H1 (cell line): ENCODE measurements around the gene PTPN5.

Experiments used
- CTCF ChIP-seq, 3 experiments: IDR thresholded peaks; 1 replicate in 2 of 3; 2 replicates in 1 of 3; pipeline versions ENCODE4 v1.5.1 to v1.6.1; 2011; ENCODE audit warnings: low read length in 3 of 3, mild to moderate bottlenecking in 3 of 3, inconsistent platforms in 2 of 3, low read depth in 1 of 3, moderate library complexity in 1 of 3; ENCODE audit not compliant: insufficient read depth in 1 of 3; ENCODE audit errors: control extremely low read depth in 1 of 3
- EZH2 ChIP-seq: fragments of 200-600 bp; sonication (generic); IDR thresholded peaks from 2 replicates; pipeline ENCODE4 v1.7.1; 2012; ENCODE audit warnings: low read depth, mild to moderate bottlenecking, moderate library complexity, low read length, inconsistent platforms; ENCODE audit not compliant: severe bottlenecking
- SIN3A ChIP-seq, 2 experiments: IDR thresholded peaks in 1 of 2; conservative IDR thresholded peaks in 1 of 2; 2 replicates each; pipeline ENCODE4 v1.6.1; 2011 to 2012; ENCODE audit warnings: low read length in 2 of 2, improper control_type of control experiment in 1 of 2, low read depth in 1 of 2, mild to moderate bottlenecking in 1 of 2

GRCh38 chr11:18733202-18733601 lies 58.4 kb downstream of the PTPN5 start:
- no peak for TF ChIP-seq CTCF (IDR thresholded peaks at IDR 0.05; ENCODE audit: control extremely low read depth in 1 of 3, insufficient read depth in 1 of 3, low read depth in 1 of 3, low read length in 3 of 3)
- TF ChIP-seq SIN3A (conservative IDR thresholded peaks at IDR 0.05 in 1 of 2, IDR thresholded peaks at IDR 0.05 in 1 of 2; ENCODE audit: low read depth in 1 of 2, low read length in 2 of 2): no peak
- TF ChIP-seq EZH2: no peak
